Middle frontal gyrus (tissue), 1 donor: Measurements from ENCODE around the gene HMG20A.
A peak's percentile ranks its signal among the peaks of the same experiment; 100 is the strongest.

Source experiments
- DNase-seq: peaks from one replicate; pipeline ENCODE4 v3.0.0-alpha.2; 2015; ENCODE audit warnings: low spot score; ENCODE audit errors: extremely low spot score

HMG20A gene

GRCh38 chr15:77497110-77497737, 76.5 kb downstream of the HMG20A start:
- peak; percentile 83 for DNase-seq

GRCh38 chr15:77497942-77498361, 77.3 kb downstream of the HMG20A start:
- peak; percentile 57 for DNase-seq

- DNase-seq = no peak
These were observed 78.5 kb downstream of the HMG20A start for GRCh38 chr15:77499087-77499760.

- DNase-seq = no peak
These were observed 80.3 kb downstream of the HMG20A start for GRCh38 chr15:77500989-77501388.

- no peak for DNase-seq
These were observed 81.8 kb downstream of the HMG20A start for GRCh38 chr15:77502379-77503095.

GRCh38 chr15:77503240-77503639, 82.6 kb downstream of the HMG20A start:
- no peak for DNase-seq

GRCh38 chr15:77503764-77504163, 83.1 kb downstream of the HMG20A start:
- no peak for DNase-seq

DNA sequence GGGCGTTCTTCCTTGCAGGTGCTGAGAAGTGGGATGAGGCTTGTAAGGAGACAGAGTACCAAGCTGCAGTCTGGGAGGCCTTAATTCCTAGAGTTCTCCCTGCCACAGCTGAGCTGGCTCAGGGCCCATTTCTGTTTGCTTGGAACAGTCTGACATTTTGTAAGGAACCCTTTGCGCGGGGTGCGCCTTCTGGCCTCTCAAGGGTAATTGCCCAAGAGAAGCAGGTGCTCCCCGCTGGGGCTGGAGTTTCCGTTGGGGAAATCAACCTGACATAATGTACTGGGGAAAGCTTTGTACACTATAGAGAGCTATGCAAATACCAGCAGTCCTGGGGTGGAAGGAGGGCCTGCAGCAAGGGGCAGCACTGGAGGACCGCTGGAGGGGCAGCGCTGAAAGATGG, 83.6 kb downstream of the HMG20A start:
- DNase-seq = no peak

GRCh38 chr15:77504871-77505270, 84.2 kb downstream of the HMG20A start:
- DNase-seq = no peak

GRCh38 chr15:77505556-77505955, 84.9 kb downstream of the HMG20A start:
- DNase-seq = no peak

DNA sequence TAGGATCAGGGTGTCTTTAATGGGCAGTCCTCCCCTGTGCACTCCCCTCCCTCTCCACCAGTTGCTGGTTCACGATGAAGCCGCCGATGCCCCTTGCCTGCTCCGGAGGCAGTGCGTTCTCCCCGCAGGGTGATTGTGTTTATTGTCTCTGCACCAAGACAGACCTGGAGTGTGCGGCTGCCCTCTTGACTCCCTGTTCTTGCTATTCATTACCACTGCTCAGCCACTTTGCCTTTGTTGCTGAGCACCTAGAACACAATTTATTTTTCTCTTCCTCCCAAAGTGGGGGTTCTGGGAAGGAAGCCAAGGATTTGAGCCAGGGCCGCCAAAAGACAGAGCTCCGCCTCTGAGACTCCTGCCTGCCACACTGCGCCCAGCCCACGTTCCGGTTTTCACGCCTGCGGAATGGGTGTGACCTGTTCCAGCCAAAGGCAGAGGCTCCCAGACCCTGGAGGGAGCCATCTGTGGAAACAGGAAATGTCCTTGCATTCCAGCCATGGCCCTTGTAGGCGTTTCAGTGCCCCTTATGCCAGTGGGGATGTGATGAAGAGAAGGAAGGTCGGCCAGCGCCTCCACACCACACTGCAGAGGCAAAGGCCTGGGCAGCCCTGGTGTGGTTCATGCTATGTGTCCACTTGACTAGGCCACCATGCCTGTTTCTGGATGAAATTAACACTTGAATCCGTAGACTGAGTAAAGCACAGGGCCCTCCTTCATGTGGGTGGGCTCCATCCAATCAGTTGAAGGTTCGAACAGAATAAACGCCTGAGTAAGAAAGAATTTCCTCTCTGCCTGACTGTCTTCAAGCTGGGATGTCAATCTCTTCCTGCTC, 85.8 kb downstream of the HMG20A start:
- DNase-seq = no peak

DNA sequence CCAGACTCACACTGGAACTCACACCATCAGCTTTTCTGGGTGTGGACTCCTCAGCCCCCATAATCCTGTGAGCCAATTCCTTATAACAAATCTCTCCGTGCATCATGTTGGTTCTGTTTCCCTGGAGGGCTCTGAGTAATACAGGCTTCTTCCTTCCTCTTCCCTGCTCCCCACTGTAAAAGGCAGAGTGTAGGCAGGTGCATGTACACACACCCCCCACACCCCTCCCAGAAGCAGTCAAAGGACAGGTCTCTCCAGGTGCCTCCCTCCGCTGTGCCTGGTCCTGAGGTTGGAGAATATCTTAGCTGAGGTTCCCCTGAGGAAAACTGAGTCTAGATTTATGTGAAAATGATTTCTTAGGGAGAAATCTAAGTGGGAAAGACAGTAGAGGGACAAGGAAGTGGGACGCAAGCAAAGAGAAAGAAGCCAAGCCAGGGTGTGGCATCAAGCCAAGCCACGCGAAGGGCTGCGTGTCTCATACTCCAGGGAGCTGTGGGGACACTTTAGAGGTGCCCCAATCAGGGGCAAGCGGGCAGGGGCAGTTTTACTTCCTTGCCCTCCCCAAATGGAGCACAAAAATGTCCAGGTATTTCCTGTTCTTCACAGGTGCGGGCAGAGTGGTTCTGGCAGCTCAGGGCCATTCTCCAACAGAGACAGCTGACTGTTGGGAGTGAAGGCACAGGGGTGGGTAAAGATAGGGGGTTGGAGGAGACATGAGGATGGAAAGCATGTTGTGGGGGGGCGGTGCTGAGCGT, 86.6 kb downstream of the HMG20A start:
- no peak for DNase-seq

DNA sequence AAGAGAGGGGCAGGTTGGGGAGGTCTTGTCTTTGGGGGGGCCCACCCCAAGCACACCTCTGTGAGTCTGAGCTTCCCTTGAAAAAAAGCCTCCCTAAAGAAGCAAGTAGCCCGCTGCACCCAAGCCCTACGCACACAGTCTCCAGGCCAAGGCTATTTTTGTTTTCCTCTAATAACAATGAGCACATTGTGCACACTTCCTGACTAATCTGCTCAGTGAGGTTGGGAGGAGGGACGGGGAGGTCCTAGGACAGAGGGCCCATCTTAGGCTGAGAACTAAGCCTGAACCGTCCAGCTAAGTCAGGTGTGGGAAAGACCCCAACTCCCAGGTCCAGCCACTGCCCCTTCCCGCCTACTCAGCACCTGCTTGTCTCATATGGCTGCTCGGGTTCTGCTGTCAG, 87.2 kb downstream of the HMG20A start:
- DNase-seq = peak; percentile 47

DNA sequence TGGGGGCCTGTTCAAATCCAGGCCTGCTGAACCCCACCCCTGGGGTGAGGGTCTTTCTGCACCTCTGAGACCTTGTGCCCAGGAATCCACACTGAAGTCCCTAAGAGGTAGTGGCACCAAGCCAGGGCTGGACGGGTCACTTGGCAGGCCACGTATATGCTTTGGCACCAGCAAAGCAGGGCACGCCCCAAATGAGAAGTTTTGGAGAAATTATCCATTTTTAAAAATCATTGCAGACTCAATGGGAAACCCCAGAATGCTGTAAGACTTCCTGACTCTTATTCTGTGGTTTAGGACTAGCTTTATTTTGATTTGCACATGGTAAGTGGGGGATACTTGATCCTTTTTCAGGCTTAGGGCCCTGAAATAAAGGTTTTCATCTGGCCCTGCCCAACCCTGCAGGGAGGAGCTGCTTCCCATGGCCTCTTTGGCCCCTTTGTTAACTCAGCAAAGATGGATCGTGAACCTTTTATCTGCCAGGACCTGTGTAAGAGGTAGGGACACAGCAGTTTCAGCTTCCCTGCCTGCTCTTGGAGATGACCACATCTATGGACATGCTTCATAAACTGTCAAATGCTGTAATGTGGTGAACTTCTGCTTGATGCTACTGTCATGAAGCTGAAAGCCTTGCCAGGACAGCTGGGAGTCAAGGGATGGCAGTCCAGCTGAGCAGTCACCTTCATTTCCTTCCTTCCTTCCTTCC, 88.0 kb downstream of the HMG20A start:
- DNase-seq = no peak

DNA sequence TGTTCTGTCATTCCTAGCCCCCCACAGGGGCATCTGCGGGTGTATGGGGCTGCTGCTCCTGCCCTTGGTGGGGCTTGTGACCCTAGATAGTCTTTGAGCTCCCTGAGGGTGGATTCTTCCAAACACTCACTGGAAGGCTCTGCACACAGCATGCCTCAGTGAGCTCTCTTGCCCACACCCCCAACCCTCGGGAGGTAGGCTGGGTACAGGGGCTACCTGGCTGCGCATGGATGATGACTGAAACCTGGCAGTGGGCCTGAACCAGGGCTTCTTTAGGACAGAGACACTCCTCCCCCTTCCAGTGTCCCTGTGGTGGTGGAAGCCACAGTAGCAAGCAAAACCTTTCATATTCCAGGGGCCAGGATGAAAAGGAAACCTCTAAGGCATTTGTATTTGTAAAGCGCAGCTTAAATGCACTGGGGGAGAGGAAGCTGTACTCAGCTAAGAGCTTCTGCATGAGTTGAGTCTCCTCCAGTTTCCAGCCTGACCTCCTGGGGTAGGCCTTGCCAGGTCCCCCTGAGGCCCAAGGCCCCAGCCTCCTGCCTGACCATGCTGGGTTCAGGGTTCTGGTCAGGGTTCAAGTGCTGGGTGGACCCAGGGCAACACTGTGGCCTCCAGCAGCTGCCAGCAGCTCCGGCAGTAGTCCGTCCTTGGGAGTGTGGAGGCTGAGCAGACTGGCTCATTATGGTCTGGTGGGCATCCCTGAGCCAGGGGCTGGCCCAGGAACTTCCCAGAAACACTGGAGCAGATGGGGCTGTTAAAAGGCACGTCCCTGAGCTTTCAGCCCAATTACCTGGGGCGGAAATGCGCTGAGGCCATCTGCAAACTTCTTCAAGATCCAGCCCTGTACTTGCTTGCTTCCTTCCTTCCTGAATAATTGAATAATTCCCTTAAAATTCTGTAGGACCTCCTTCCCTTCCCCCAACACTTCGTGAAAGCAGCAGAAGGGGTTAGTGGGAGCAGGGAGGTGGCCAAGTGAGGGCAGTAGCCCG, 89.7 kb downstream of the HMG20A start:
- DNase-seq = no peak

DNA sequence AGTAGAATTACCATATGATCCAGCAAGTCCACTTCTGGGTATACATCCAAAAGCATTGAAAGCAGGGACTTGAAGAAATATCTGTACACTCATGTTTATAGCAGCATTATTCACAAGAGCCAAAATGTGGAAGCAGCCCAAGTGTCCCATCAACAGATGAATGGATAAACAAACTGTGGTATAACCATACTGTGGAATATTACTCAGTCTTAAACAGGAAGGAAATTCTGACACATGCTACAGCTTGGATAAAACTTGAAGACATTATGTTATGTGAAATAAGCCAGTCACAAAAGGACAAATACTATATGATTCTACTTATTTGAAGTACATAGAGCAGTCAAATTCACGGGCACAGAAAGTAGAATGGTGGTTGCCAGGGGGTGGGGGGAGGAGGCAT, 91.2 kb downstream of the HMG20A start:
- no peak for DNase-seq

DNA sequence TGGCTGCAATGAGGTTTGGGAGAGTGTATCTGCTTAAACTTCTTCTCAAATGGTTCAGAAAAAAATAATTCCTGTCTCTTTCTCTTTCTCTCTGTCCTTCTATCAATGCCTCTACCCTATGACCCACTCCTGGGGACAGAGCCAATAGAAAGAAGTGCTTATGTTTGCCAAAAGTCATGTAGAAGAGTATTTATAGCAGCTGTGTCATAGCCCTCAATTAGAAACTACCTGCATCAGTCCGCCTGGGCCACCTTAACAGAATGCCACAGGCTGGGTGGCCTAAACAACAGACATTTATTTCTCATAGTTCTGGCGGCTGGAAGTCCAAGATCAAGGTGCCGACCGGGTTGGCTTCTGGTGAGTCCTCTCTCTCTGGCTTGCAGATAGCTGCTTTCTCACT, 92.5 kb downstream of the HMG20A start:
- DNase-seq = no peak

DNA sequence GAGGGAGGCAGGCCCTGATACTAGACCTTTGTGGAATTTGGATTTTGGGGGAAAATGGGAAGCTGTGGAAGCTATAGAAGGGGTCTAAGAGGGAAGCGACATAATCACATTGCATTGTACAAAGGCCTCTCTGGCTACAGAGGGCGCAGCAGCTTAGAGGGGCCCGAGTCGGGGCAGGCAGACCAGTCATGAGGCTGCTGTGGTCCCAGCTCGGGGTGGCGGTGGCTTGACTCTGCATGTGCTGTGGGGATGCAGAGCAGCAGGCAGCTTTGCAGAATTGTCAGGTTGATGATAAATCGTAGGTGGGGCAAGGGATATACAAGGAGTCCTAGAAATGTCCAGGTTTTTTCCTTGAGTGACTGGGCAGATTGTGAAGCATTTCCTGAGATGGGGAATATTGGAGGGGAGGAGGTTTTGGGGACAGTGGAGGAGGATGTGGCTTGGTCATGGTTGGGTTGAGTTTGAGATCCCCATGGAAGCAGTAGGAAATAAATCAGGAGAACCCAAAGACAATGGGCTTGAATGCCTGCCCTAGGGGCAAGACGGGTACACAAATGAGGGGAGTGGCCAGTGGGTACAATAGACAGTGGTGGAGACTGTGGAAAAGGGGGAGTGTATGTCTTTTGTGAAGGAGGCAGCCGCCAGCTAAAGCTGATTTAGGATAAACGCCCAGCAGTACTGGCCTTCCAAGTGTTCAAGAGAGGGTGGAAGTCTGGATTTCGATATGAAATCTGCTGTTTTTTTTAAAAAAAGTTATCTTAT, 94.1 kb downstream of the HMG20A start:
- no peak for DNase-seq
